Ectodermal cell (in vitro differentiated cells): ENCODE results near the gene CARD11.

Source experiments
- H3K27ac ChIP-seq: 2 replicates; pipeline ENCODE4 v1.7.0; 2013; ENCODE audit warnings: mild to moderate bottlenecking, low read depth, low read length; ENCODE audit not compliant: insufficient read depth, poor library complexity, severe bottlenecking
- H3K27me3 ChIP-seq: 2 replicates; pipeline ENCODE4 v1.7.0; 2013; ENCODE audit warnings: mild to moderate bottlenecking, low read length; ENCODE audit not compliant: insufficient read depth, control insufficient read depth, poor library complexity, severe bottlenecking
- H3K36me3 ChIP-seq: one replicate; pipeline ENCODE4 v1.7.0; 2013; ENCODE audit warnings: low read length; ENCODE audit not compliant: control insufficient read depth, insufficient read depth
- H3K4me1 ChIP-seq: one replicate; pipeline ENCODE4 v1.7.0; 2013; ENCODE audit warnings: low read length; ENCODE audit not compliant: control insufficient read depth, insufficient read depth
- H3K4me3 ChIP-seq: 2 replicates; pipeline ENCODE4 v1.7.0; 2013; ENCODE audit warnings: low read depth, low read length, control low read depth; ENCODE audit not compliant: insufficient read depth
- H3K9me3 ChIP-seq: 2 replicates; pipeline ENCODE4 v1.7.0; 2013; ENCODE audit warnings: mild to moderate bottlenecking, low read length, moderate library complexity; ENCODE audit not compliant: control insufficient read depth
- WGBS, 2 experiments: methylation state at CpG; one replicate each; pipeline ENCODE4 v1.1.7; 2013; ENCODE audit warnings: missing lambda C conversion rate in 2 of 2; 5-methylcytosine and 5-hydroxymethylcytosine counted together

CARD11 gene

DNA sequence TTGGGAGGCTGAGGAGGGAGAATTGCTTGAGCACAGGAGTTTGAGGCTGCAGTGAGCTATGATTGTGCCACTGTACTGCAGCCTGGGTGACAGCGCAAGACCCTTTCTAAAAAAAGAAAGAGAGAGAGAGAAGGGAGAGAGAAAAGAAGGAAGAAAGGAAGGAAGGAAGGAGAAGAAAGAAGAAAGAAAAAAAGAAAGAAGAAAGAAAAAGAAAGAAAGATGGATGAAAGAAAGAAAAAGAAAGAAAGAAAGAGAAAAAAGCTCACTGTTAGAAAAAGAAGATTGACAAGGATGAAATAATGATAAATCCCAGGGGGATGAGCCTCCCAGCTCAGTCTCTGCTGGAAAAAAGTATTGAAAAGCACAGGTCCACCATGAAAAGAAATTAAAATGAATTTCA is 22.8 kb upstream of the CARD11 start:
- H3K4me1 ChIP-seq: no peaks in the 10 kb centered on the region
- H3K4me3 ChIP-seq: no peak overlapping the region
- no peak overlapping the region for H3K27ac ChIP-seq
- no peaks in the 10 kb centered on the region for H3K9me3 ChIP-seq
- no peaks in the 10 kb centered on the region for H3K36me3 ChIP-seq
- no peaks in the 10 kb centered on the region for H3K27me3 ChIP-seq
- 90 to 95% methylated on average over 1 of the region's 1 CpG for WGBS, 2 experiments

DNA sequence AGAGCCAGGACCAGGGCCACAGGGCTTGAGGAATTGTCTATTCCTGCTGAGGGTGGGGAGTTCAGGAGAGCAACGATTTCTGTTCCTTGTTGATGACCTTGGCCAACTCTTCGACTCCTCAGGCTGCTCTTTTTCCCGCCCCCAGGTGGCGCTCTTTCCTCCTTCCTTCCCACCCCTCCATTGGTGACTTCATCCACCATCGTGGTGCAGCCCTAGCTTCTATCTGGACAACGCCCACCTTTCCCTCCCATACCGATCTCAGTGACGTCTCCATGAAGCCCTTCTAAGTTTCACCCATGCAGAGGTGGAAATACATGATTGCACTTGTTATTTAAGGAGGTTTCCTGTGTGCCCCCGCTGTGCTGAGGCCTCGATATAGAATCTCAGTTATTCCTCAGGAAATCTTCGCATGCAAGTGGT is 22.1 kb upstream of the CARD11 start:
- WGBS, 2 experiments: 43% methylated on average over 11 of the region's 11 CpGs
- H3K4me3 ChIP-seq: no peak overlapping the region
- H3K9me3 ChIP-seq: no peaks in the 10 kb centered on the region
- no peaks in the 10 kb centered on the region for H3K36me3 ChIP-seq
- no peak overlapping the region for H3K27ac ChIP-seq
- H3K27me3 ChIP-seq: no peaks in the 10 kb centered on the region
- H3K4me1 ChIP-seq: no peaks in the 10 kb centered on the region

DNA sequence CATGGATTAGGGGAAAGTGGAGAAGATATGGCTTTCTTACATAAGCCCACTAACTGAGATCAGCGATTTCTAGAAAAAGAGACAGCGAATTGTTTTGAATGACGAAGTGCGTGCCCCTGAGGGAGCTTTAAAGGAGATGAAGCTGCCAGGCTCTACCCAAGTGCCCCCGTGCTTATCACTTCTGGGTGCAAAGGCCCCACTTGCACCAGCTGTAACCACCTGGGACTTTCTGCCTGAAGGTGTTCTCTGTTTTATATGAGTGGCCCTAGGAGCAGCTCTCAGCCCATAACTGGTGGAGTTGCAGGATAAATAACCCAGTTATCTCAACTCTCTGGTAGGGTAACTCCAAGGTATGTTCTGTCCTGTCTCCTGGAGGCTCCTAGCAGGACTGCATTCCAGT is 20.4 kb upstream of the CARD11 start:
- Histone ChIP-seq H3K27ac (no peak overlapping the region), H3K4me3 (no peak overlapping the region), H3K9me3 (no peaks in the 10 kb centered on the region), H3K36me3 (no peaks in the 10 kb centered on the region), H3K4me1 (no peaks in the 10 kb centered on the region), H3K27me3 (no peaks in the 10 kb centered on the region)
- WGBS, 2 experiments: 91 to 94% methylated on average over 5 of the region's 5 CpGs

DNA sequence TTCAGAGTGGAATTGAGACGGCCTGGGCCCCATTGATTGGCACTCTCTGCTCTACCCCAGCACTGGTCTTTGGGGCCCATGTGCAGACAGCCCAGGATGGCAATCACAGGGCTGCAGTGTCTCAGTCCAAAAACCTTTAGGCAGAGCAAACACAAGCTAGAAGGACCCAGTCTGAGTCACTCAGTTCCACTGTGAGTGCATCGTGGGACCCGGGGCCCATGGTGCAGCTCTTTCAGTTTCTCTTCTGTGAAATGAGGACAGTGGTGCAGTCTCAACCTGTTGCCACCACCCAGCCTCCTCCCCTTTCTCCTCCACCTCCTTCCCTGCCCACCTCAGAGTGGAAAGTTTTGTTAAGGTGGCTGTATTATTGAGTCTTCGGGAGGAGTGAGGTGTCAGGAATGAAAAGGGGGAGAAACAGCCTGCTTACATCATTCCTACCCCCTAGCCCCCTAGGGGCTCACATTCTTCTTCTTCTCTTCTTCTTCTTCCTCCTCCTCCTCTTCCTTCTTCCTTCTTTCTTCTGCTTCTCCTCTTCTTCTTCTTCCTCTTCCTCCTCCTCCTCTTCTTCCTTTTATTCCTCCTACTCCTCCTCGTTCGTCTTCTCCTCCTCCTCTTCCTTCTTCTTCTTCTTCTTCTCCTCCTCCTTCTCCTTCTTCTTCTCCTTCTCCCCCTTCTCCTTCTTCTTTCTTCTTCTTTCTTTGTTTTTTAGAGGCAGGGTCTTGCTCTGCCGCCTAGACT is 19.5 kb upstream of the CARD11 start:
- WGBS, 2 experiments: 82 to 85% methylated on average over 6 to 7 of the region's 7 CpGs
- Histone ChIP-seq H3K9me3 (no peaks in the 10 kb centered on the region), H3K27ac (no peak overlapping the region), H3K4me1 (no peaks in the 10 kb centered on the region), H3K27me3 (no peaks in the 10 kb centered on the region), H3K4me3 (no peak overlapping the region), H3K36me3 (no peaks in the 10 kb centered on the region)

DNA sequence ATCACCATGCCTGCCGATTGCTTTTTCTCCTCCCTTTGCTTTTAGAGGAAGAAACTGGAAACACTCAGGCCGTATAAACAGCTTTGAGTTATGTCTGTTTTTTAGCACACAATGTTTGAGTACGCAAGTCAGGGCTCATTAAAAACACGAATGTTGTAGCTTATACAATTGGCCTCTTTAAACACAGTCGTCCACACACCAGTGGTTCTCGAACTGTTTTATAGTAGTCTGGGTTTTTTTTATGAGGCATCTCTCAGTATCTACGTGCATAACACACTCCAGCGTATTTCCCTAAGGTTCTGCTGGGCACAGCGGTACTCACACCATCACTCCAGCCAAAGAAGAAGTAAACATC is 13.4 kb upstream of the CARD11 start:
- no peaks in the 10 kb centered on the region for H3K4me1 ChIP-seq
- no peaks in the 10 kb centered on the region for H3K9me3 ChIP-seq
- WGBS, 2 experiments: 94 to 95% methylated on average over 9 of the region's 9 CpGs
- no peaks in the 10 kb centered on the region for H3K36me3 ChIP-seq
- no peak overlapping the region for H3K4me3 ChIP-seq
- no peak overlapping the region for H3K27ac ChIP-seq
- no peaks in the 10 kb centered on the region for H3K27me3 ChIP-seq

DNA sequence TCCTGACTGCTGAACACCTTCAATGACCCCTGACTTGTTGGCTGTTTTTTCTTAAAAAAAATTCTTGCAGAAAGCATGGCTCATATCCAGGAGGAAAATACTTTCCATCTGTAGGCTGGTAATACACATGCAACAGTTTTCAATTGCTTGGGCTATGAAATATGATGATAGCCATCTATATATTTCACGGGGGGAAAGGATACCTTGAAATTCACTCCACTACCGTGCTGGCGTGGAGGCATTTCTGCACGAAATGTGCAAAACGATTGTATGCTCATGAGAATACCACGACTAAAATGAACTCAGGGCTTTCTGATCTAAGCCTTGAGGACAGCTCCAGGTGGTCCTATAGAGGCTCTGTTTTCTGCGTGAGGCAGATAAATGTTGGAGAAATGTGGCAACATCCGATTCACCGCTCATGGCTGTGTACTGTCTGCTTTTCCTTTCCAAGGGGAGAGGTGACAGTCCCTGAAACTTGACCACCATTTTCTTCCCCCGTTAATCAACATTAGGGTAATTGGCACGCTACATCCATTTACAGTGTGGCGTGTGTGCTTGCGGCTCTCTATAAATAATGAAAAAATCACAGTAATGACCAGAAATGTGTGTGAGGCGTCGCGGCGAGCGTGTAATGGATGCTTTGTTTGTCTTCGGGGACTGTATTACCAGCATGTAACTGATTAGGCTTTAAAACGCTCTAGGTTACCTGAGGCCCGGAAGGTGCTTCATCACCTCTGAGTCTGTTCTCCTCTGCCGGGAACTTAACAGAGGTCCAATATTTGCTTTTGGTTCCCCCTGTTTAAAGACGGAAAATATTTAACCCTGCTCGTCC is 12.8 kb upstream of the CARD11 start:
- H3K4me3 ChIP-seq: no peak overlapping the region

DNA sequence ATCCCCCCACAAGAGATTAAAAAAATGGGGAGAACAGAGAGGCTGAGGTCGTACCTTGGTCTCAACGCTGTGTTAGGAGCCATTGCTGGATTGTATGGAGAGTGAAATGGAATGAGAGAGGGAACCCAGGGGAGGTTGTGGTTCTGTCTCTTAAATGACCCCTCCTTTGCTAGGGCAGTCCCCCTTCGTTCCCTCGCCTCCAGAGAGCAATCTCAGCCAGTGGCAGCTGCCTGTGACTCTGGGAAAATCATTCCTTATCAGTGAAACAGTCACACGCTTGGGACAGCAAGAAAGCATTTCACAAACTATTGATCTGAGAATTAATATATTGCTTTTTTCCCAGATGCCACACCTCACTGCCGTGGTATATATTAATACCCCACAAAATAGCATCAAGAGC is 12.0 kb upstream of the CARD11 start:
- Histone ChIP-seq H3K4me1 (no peaks in the 10 kb centered on the region), H3K9me3 (no peaks in the 10 kb centered on the region), H3K36me3 (no peaks in the 10 kb centered on the region), H3K27ac (no peak overlapping the region), H3K4me3 (no peak overlapping the region), H3K27me3 (no peaks in the 10 kb centered on the region)
- 86 to 87% methylated on average over 6 of the region's 6 CpGs for WGBS, 2 experiments

More for the DNA sequence above, 12.8 kb upstream of the CARD11 start:
- Histone ChIP-seq H3K4me1 (no peaks in the 10 kb centered on the region), H3K9me3 (no peaks in the 10 kb centered on the region), H3K36me3 (no peaks in the 10 kb centered on the region), H3K27ac (no peak overlapping the region), H3K27me3 (no peaks in the 10 kb centered on the region)
- WGBS, 2 experiments: 93% methylated on average over 24 of the region's 24 CpGs

DNA sequence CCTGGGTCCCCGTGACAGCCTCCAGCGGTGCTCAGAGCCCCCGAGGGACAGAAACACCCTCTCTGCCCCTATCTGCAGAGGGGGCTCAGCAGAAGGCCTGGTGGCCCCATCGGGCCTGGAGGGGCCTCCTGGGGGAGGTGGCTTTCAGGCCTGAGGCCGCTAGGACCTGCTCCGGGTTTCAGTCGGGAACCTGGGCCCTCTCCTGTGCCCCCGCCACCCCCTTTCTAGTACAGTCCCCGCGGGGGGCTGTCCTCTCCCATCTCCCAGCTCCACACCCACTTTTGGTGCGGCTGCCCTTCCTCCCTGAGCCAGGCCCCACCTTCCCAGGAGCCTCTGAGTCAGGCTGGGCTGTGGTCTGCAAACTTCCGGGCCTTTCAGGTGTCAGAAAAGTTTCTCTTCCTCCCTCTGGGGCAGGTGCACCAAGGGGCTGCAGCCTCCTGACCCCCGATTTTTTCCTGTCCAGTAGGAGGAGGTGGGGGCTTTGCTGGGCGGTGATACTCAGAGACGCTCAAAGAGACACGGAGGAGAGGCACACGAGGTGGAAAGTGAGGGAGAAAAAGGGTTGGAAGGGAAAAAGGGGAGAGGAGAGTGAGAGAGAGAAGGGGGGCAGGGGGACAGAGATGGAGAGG is 692 bp downstream of the CARD11 start:
- Histone ChIP-seq H3K27me3 (peaks cover 7% of the 10 kb centered on the region), H3K9me3 (no peaks in the 10 kb centered on the region), H3K27ac (no peak overlapping the region), H3K4me3 (no peak overlapping the region), H3K4me1 (no peaks in the 10 kb centered on the region), H3K36me3 (no peaks in the 10 kb centered on the region)
- 36 to 37% methylated on average over 17 of the region's 17 CpGs for WGBS, 2 experiments

DNA sequence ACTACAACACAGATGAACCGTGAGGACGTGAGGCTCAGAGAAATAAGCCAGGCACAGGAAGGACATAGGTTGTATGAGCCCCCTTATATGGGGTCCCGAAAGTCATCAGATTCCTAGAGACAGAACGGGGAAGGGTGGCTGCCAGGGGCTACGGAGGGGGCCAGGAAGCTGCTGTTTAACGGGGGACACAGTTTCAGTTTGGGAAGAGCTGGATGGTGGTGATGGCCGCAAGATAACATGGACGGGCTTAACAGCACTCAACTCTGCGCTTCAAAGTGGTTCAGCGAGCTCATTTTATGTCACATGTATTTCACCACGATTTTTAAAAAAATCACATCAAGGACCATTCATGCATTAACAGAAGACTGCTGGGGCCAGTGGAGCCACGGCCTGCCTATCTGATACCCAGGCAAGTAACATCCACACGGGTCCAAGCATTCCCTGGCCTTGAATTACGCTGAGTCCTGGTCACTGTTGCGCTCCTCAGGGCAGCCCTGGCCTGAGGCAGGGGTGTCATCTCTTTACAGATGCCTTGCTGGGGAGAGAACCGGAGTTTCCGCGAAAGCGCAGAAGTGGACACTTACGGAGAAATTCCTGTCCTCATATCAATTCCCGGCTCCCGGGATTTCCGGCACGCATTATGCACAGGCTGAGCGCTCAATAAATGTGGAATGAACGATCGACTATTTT is 1.5 kb downstream of the CARD11 start:
- Histone ChIP-seq H3K4me1 (no peaks in the 10 kb centered on the region), H3K9me3 (no peaks in the 10 kb centered on the region), H3K4me3 (no peak overlapping the region), H3K36me3 (no peaks in the 10 kb centered on the region), H3K27ac (no peak overlapping the region), H3K27me3 (peaks cover 7% of the 10 kb centered on the region)
- 93% methylated on average over 27 of the region's 27 CpGs for WGBS, 2 experiments

DNA sequence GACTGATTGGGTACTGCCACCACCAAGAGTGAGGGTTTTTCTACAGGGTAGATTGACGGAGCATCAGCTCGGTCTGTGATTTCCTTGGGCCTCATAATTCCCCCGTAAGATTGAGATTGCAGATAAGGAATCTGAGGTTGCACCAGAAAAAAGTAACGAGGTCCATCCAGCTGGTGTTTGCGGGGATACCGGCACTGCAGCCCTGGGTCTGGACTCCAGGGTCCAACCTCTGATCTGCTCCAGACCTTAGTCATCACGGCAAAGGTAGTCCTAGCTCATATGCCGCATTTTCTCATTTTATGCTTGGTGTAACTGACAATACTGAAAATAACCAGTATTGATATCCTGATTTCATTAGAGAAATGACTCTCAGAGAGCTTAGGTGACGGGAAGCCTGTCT is 3.9 kb downstream of the CARD11 start:
- 95 to 97% methylated on average over 9 of the region's 9 CpGs for WGBS, 2 experiments

More for the DNA sequence above, 3.9 kb downstream of the CARD11 start:
- peaks cover 7% of the 10 kb centered on the region for H3K27me3 ChIP-seq
- H3K36me3 ChIP-seq: no peaks in the 10 kb centered on the region
- H3K4me3 ChIP-seq: no peak overlapping the region
- H3K9me3 ChIP-seq: no peaks in the 10 kb centered on the region
- H3K4me1 ChIP-seq: no peaks in the 10 kb centered on the region
- H3K27ac ChIP-seq: no peak overlapping the region
